GM11168 (cell line): Measurements from ENCODE around the gene LASP1.

Source experiments
- in situ Hi-C: fragments of 300-500 bp; cut with MboI; formaldehyde crosslinking; loops from one replicate; pipeline ENCODE4 v1.12.0; 2022; ENCODE audit warnings: low sequenced_read_pairs; ENCODE audit not compliant: unreplicated experiment

Gene LASP1

DNA sequence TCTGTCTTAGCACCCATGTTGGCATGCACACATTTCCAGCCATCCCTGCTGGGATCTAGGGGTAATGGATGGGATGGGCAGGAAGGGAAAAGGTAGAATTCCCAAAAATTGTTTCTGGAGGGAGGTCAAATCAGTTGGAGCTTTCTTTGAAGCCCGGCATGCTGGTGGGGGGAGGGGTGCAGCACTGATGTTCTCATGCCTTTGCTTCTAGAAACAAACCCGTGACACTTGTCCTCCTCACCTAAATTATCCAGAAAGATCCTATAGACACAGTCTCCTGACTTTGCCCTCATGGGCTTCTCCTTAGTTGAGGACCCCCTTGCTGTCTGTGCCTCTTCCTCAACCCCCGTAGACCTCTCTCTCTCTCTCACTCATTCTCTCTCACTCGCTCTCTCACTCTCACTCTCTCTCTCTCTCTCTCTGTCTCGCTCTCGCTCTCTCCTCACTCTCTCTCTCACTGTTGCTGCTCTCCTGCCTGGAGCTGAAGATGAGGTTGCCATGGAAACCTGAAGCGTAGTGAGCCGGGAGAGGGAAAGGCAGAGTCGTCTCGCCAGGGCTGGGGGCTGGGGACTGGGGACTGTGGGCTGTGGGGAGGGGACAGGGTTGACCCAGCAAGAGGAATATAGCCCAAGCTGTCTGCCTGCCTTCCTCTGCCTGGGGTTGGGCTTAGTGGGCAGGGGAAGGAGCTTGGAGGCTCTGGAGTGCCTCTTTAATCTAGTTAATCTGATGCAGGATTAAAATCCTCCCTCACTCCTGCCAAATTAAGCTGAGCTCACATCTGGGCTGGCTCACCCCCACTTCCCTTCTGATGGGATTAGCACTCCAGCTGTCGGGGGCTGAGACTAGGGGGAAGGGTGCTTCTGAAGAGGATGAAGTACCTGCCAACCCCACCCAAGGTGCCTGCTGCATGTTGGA, 16.1 kb downstream of the LASP1 start:
- in situ Hi-C loops, result no loop called here

DNA sequence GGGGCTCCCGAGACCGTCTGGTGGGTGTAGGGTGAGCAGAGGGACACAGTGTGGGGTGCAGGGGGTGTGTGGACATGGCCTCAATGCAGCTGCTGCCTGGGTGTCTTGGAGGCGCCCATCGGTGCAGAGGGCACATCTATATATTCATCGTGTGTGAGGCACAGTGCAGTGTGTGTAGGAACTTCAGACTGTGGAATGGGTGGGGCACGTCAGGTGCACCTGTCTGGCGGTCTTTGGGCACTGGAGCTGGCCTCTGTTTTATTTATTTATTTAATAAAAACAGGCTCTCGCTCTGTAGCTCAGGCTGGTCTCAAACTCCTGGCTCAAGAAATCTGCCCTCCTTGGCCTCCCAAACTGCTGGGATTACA, 16.8 kb downstream of the LASP1 start:
- in situ Hi-C loops, result no loop called here

DNA sequence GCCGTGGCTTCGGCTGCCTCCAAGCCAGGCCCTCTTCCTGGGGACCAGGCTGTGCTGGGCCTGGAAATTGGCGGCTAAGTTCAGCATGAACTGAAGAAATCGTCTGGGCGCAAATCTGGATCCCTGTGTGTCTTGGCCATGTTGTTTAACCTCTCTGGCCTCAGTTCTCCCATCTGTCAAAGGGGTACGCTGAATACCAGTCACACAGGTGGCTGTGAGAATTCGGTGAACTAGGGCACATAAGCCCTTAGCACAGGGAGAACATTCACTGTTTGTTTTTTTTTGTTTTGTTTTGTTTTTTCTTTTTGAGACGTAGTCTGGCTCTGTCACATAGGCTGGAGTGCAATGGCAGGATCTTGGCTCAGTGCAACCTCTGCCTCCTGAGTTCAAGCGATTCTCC, 19.0 kb downstream of the LASP1 start:
- in situ Hi-C loops, result no loop called here

DNA sequence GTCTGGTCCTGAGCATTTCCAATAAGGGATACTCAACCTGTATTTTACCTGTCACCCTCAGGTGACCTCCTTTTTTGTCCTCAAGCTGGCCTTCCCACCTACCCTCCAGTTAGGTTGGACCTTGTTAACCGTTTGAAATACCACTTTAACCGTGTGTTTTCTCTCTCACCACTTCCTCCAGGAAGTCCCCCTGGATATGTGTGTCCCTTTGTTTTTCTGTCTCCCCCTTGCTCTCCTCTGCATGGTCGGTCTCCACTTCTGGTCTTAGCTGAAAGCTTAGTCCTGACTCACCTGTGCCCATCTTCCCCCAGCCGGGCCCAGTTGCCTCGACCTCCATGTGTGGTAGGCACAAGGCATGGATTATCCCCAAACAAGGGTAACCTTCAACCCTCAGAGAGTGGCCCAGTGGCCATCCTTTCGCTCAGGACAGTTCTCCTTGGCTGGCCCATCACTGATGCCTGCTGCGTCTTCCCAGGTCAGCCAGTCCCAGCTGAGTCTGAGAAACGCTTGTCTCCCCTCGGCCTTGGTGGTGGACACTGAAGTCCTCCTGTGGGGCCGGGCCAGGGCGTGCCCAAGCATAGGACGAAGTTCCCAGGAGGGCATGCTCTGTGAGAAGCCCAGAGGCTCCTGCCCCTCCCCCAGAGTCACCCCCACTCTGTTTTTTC, 20.0 kb downstream of the LASP1 start:
- in situ Hi-C loops, result no loop called here

DNA sequence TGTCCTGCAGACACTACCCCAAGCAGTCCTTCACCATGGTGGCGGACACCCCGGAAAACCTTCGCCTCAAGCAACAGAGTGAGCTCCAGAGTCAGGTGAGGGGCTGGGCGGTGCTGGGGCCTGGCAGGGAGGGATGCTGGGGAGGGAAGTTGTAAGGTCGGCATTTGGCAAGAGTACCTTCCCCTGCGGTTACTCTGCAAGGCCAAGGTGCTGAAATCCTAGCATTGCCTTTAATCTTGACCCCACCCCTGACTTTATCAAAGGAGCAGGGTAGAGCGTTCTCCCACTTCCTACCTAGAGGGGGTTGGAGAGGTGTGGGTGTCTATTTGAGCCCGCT, 20.5 kb downstream of the LASP1 start:
- in situ Hi-C loops, result no loop called here

DNA sequence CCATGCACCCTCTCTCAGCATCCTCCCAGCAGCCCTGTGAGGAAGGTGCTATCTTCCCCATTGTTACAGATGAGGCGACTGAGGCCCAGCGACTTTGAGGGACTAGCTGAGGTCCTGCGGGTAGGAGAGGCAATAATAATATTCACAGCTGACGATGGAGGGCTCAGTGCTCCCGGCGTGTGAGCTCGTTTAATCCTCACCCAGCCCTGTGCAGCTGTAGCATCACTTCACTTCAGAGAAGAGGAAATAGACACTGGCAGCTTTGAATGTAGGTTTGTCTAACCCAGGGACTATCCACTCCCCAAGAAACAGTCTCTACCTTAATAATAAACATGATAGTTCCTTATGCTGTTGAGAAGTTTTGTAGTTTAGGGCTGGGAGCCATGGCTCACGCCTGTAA, 21.6 kb downstream of the LASP1 start:
- in situ Hi-C loops, result no loop called here

DNA sequence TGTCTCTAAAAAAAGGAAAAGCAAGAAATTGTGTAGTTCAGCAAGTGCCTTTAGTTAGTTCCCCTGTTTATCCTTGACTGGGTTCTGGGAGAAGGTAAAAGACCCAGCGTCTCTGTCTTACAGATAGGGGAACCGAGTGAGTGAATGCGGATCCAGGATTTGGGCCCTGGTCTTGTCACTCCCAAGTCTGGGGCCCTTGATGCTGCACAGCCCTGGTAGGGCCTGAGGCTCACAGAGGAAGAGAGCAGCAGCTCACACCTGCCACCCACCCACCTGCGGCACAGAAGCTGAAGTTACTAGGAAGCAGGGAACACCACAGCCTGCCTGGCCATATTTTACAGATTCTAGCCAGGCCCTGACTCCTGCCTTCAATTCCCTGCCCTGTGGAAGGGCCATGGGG, 22.2 kb downstream of the LASP1 start:
- in situ Hi-C loops, result no loop called here

DNA sequence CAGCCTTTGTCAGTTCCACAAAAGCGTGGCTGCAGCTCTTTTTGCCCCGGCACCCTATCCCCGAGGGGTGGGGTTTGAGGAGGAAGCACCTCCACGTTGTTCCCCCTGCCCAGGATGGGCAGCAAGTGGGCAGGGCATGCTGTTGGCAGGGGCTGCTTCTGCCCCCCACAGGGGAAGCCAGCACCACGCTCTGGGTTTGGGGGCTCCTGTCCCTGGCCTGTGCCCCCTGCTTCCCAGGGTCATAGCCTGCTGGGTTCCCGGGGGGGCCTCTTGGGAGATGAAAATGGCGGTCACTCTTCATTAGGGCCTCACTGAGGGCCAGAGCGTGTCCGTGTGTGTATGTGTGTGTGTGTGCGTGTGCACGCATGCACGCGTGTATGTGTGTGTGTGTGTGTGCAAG, 22.8 kb downstream of the LASP1 start:
- in situ Hi-C loops, result no loop called here

DNA sequence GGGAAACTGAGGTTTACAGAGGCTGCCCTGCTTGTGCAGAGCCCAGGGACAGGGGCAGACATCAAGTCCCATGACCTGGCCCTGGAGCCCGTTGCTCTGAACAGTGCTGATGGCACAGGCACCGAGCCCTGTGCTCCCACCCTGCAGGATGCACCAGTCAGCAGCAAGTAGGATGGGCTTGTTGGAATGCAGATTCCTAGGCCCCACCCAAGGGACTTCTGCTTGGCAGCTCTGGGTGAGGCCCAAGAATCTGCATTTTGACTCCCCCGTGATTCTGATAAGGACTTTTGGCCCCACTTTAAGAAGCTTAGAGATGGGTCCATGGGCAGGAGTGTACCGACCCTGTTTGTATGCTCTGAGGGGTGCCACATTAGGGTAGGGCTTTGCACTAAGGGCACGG, 23.3 kb downstream of the LASP1 start:
- in situ Hi-C loops, result no loop called here

DNA sequence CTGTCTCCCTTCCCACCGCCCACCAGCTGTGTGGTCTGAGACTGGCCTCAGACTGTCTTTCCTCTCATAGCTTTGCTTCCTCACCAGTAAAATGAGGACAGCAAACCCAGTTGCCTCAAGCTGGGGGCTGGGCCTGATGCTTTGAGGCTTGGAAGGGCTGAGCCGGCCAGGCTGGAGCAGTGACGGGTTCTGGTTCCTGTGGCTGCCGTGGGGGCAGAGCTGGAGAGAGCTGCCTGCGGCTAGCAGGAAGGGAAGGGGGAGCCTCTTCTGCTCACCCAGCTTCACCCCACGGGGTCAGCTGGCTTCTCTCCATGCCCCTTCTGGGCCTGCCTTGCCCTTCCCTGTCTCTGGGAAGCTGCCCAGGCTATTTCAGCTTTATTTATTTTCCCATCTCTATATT, 23.7 kb downstream of the LASP1 start:
- in situ Hi-C loops, result no loop called here

DNA sequence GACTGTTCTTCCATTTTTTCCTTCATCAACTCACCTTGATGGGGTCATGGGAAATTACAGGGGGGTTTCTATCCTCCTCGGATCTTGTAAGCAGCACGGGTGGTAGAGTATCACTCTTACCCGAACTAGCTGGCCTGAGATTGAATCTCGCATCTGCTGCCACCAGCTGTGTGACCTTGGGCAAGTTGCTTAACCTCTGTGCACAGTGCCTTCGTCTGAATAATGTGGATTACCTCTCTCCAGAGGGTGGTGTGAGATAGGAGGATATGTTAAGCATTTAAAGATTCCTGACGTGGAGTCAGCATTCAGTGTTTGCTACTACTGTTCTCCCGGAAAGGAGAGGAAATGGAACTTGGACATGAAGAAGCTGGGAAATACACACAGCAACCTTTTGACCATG, 24.4 kb downstream of the LASP1 start:
- in situ Hi-C loops, result no loop called here

DNA sequence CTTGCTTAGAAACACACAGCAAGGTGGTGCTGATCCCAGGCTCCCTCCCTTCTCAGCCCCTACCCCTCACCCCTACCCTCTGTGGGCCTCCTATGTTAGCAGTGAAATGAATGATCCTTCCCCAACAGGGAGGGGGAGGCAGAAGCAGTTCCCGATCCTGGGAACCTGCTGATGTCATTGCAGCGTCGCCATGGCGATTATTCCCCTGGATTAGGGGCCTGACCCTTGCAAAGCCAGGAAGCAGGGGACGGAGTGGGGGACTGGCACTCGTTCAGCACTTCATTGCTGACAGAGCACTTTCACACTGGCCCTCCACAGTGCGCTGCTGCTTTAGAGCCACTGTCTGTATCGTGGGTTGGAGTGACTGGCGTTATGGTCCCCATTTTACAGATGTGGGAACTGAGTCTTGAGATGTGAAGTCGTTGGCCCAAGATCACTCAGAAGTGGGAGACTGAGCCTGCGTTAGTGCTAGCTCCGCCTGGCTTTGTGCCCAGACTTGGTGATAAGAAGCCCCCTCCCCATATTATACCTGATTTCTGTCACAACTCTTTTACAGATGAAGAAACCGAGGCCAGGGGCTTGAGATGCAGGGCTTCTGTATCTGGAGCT, 26.6 kb downstream of the LASP1 start:
- in situ Hi-C loops, result no loop called here

DNA sequence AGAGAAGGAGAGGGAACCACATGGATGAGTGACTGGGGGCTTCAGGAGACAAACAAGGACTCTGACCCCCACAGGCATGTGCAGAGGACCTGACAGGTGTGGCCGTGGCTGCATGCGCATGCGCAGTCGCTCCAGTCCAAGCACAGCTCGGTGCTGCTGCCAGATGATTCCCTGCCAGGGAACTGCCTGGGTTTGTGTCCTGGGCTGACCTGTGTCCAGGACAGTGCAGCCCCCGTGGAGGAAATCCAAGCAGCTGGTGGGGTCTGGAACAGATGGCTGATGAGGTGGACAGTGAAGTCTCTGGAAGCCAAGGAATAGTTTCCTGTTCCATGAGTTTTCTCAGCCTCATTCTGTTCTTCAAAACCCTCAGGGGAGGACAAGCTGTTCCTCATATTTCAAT, 27.3 kb downstream of the LASP1 start:
- in situ Hi-C loops, result no loop called here

DNA sequence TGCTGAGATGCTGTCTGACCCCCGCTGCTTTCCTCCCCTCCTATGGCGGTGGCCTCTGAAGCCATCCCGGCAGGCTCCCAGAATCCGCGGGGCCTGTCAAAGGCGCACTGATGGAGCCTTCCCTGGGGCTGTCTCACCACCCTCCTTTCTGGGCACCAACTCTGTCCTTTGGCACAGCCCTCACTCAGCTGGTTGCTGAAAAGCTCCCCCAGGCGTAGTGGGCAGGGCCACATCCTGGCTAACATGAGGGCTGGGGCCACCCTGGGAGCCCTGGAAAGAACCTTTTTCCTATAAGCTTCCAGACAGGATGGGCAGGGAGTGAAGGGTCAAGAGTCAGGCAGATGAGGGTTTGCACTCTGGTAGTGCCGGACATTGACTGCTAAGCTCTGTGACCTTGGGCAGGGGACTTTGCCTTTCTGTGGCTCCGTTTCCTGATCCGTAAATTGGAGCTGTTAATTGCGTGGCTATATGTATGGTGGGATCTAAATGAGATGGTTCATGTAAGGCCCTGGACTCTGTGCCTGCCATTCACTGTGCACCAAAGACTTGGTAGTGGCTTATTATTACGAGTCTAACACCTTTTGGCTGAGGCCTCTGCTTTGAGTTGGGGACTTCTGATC, 27.9 kb downstream of the LASP1 start:
- in situ Hi-C loops, result no loop called here

DNA sequence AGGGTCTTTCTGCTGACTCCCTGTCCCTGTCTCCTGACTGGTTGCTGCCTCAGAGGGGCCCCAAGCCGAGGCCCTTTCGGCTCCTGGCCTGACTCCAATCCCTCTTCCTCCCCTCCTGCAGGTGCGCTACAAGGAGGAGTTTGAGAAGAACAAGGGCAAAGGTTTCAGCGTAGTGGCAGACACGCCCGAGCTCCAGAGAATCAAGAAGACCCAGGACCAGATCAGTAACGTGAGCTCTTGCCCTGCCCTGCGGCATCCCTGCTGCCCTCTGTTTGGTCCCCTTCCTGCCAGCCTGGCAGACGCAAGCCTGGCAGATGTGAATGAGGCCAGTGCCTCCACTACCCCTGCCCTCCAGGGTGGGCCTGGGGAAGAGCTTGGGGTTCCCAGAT, 28.4 kb downstream of the LASP1 start:
- in situ Hi-C loops, result no loop called here

DNA sequence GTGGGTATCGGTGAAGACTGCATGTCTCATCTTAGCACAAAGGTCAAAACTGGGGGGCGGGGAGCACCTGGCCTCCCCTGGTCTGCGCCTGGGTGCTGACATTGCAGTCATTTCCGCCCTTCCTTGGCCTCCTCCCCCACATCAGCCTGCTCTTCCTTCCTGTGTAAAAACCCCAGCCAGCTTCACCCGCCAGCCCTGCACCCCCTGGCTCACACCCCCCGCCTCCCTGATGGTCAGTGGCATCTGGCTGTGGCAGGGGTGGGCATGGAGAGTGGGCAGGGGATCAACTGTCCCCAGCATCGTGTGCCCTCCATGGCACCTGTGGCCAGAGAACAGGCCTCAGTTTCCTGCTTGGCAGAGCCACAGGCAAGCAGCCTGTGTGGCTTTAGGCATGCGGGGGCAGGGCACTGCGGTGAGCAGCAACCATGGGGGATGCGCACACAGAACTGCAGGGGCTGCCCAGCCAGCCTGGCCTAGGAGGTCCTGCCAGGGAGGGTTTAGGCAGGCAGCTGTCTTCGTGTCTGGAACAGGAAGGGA, 29.0 kb downstream of the LASP1 start:
- in situ Hi-C loops, result no loop called here

DNA sequence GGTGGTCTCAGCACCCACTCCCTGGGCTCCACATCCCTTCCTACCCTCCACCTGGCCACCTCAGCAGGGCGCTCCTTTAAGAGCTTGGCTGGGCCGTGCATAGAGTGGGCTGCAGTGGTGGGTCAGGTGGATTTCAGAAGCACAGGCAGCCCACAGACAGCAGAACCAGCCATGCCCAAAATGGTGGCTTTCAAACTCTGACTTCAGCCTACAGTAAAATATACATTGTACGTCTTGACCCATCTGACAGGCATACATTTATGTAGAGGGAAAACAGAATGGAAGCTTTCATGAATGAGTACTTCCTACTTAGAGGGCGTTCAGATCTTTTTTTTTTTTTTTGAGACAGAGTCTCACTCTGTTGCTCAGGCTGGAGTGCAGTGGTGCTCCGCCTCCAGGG, 29.6 kb downstream of the LASP1 start:
- in situ Hi-C loops, result no loop called here

DNA sequence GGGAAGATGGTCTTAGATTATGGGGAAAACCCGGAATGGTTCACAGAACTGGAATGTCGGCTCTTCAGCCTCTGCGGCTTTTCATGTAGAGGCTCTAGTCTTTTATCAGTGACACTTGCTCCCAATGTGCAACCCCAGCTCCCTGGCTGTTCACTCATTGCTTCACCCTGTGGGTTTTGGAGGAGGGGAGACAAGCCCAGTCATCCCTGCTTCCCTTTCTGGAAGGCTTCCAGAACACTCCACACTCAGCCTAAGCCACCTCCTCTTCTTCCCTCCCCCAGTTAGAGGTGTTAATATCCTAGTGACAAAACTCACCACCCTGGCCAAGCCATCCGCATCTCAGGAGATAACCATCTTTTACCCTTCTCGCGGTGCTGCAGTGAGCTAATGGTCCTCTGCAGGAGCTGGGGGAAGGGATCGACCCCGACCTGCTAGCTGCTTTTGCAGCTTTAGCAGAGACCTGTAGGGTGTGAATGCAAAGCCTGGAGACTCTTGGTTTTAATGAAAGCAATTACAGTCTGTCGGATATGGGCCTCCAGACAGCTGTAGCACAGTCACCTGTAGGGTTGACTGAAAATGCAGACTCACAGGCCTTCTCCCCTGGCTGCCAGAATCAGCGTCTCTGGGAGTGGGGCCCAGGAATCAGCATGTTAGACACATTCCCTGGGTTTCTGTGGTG, 31.3 kb downstream of the LASP1 start:
- in situ Hi-C loops, result no loop called here

DNA sequence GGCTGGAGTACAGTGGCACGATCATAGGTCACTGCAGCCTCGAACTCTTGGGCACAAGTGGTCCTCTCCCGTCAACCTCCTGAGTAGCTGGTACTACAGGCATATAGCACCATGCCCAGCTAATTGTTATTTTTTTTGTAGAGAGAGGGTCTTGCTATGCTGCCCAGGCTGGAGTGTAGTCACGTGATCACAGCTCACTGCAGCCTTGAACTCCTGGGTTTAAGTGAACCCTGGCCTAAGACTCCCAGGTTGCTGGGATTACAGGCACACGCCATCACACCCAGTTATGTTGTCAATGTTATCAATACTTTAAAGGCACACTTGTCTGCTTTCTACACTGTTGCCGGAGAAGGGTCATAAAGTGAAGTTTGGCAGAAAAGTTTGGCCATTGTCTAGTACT, 33.5 kb downstream of the LASP1 start:
- in situ Hi-C loops, result no loop called here

DNA sequence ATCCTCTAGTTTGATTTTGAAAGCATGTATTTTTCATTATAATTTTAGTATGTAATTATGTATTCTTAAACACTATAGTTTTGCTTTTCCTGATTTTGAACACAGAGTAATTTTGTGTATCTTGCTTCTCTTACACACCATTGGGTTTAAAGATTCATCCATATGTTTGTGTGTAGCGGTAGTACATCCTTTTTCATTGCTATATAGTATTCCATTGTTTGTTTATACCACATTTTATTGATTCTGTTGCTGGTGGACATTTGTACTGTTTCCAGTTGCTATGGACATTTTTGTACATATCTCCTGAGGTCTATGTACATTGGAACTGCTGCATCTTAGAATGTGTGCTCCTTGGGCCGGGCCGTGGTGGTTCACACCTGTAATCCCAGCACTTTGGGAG, 35.0 kb downstream of the LASP1 start:
- in situ Hi-C loops, result no loop called here
